RWPE1 (cell line): ENCODE measurements around the gene SETD1B.
A peak's percentile ranks its signal among the peaks of the same experiment; 100 is the strongest.

Source experiments
- CTCF ChIA-PET: fragments of 350-600 bp; sonication (Branson Sonifier 250); formaldehyde crosslinking; extraction: SDS; loops from one replicate; lab custom pipeline; 2021; lab: Yijun Ruan, JAX
- POLR2A ChIA-PET: fragments of 400-600 bp; formaldehyde crosslinking; extraction: SDS; loops from one replicate; lab custom pipeline; 2020; ENCODE audit warnings: antibody characterized with exemption; ENCODE audit not compliant: low non-redundant PET; lab: Yijun Ruan, JAX
- DNase-seq: peaks from one replicate; pipeline ENCODE4 v3.0.0; 2012; ENCODE audit warnings: low spot score
- H3K27ac ChIP-seq: fragments of 450-650 bp; 2 replicates; pipeline ENCODE4 v1.5.1; 2017
- TF ChIP-seq, protein P1 (sequence below): fragments of 450-650 bp; conservative IDR thresholded peaks from 2 replicates; pipeline ENCODE4 v1.5.1; 2017; ENCODE audit warnings: low read depth, mild to moderate bottlenecking

Gene SETD1B

DNA sequence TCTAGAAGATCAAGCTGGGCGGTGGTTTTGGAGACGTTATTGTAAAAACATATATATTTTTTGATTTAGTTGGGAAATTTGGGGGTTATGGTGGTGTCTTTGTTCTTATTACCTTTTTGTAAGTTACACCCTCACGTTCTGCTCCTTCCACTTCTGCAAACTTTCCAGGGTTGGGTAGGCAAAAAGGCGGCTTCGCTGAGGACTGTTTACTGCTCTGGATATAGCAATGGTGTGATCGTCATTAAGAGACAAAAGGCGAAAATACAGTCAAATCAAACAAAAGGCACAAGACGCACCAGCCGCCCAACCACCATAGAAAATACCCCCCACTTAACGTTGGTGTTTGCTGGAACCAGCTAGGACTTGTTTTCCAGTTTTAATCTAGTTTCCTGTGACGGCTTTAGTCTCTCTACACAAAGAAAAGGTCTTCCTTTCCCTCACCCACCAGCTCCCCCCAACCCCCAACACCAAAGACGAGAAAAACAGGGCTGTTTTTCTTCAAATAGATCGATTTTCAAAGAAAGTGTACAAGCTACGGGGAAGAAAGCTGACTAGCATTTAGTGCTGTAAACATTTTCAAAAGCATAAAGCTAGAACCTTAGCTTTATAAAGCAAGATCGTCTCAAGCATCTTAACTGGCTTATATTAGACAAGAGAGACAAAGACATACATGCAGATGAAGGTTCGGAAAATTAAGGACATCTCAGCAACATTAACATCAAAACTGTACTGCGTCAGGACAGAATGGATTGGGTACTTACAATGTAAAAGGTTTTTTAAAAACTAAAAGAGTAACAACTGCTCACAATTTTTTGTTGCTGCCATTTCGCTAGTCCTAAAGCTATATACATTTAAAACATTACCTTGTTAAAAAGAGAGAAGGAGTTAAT, 2.0 kb upstream of the SETD1B start:
- ChIA-PET CTCF (interaction anchor here (0.6 to 3.9 kb wide), 3 partner anchors 7 to 133 kb away, joined by 5 to 22 read pairs (median 17); partner anchors contain the start of gene RHOF), POLR2A (interaction anchor here (1.0 to 1.3 kb wide), 2 partner anchors 10 to 86 kb away, joined by 3 to 4 read pairs; partner anchors contain the start of gene PSMD9)
- no peak for DNase-seq
- TF ChIP-seq, protein P1, sequence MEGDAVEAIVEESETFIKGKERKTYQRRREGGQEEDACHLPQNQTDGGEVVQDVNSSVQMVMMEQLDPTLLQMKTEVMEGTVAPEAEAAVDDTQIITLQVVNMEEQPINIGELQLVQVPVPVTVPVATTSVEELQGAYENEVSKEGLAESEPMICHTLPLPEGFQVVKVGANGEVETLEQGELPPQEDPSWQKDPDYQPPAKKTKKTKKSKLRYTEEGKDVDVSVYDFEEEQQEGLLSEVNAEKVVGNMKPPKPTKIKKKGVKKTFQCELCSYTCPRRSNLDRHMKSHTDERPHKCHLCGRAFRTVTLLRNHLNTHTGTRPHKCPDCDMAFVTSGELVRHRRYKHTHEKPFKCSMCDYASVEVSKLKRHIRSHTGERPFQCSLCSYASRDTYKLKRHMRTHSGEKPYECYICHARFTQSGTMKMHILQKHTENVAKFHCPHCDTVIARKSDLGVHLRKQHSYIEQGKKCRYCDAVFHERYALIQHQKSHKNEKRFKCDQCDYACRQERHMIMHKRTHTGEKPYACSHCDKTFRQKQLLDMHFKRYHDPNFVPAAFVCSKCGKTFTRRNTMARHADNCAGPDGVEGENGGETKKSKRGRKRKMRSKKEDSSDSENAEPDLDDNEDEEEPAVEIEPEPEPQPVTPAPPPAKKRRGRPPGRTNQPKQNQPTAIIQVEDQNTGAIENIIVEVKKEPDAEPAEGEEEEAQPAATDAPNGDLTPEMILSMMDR, result no peak
- H3K27ac ChIP-seq, result peak overlapping the region; percentile 100

DNA sequence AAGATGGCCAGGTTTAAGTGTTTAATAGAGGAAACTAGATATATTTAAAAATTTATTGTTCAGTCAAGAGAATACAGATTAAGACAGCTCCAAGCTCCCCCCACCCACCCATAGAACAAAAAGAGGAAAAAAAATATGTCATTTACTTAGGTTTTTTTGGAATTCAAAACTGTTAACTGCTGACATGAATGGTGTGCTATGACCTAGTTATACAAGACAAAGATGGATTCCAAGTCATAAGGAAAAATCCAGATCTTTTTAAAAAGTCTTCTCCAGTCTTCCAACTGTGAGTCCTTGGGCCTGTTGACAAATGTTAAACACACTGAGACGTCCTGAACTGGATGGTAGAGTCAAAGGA, 1.3 kb upstream of the SETD1B start:
- no peak for DNase-seq
- ChIA-PET CTCF (interaction anchor here (0.6 to 3.9 kb wide), 3 partner anchors 8 to 85 kb away, joined by 3 to 22 read pairs (median 17); partner anchors contain the start of gene RHOF), POLR2A (interaction anchor here (1.0 to 1.3 kb wide), 2 partner anchors 9 to 86 kb away, joined by 3 to 4 read pairs; partner anchors contain the start of gene PSMD9)
- H3K27ac ChIP-seq, result peak overlapping the region; percentile 99
- TF ChIP-seq, protein P1, result no peak

DNA sequence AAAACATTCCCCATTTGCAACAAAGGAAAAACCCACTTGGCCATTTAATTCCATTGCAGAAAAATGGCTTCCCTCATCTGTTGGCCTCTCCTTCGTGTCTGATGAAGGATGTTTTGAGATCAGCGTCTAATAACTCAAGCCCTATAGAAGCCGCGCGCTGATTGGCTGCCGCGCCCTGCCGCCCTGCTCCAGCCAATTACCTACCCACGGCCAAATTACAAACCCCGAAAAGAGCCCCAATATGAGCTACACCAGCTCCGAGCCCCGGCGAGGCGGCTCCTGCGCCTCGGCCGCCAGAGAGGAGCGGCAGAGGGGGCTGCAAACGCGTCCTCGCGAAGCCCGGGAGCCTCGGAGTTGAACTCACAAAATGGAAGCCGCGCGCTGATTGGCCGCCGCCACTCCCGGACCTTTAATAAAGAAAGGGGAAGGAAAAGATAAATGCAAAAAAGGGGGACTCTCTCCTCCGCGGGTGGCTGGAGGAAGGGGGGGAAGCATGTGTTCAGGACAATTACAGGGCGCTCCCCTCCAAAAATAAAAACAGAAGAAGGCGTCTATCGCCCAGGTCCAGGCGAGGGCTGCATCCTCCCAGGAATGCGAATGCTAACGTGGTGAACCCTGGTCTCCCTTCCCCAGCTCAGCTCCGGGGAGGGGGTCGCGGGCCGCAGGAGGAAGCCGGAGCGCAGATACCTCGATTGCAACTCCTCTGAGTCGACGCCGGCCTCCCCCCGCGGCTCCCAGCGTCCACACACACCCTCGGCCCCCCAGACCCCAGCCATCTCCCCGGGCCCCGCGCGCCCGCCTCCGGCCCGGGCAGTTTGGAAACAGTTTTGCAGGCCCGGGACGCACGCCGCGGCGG, 738 bp upstream of the SETD1B start:
- TF ChIP-seq, protein P1, result no peak
- ChIA-PET CTCF (interaction anchor here (0.6 to 3.9 kb wide), 3 partner anchors 8 to 84 kb away, joined by 3 to 22 read pairs (median 17); partner anchors contain the start of gene RHOF), POLR2A (interaction anchor here (1.0 to 1.3 kb wide), 3 partner anchors 9 to 85 kb away, joined by 3 to 4 read pairs (median 3); partner anchors contain the start of gene PSMD9)
- peak overlapping the region; percentile 99 for H3K27ac ChIP-seq
- DNase-seq, result peak; percentile 96

DNA sequence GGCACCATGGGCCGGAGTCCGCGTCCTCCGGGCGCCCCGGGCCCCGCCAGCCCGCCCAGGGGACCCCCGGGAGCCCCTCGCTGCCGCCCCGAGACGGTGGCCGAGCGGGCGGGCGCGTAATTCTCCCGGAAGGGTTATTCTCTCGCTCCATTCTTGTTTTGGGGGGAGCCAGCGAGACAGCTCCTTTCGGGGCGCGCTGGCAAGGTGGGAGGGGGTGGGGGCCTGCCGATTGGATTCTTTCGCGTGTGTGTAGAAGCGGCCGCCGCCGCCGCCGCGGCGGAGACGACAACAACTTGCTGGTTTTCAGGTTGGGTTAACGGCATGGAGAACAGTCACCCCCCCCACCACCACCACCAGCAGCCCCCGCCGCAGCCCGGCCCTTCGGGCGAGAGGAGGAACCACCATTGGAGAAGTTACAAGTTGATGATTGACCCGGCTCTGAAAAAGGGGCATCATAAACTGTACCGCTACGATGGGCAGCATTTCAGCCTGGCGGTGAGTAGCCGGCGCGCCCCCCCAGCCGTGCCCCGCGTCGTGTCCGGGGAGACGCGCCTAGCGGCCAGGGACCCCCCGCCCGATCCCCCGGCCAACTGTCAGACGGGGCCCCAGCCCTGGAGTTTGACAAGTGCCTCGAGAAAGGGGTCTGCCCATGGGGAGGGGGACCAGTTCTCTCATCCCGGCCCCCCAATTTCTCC, 755 bp downstream of the SETD1B start:
- CTCF ChIA-PET, result interaction anchor here (0.7 to 9.2 kb wide), 4 partner anchors 9 to 89 kb away, joined by 3 to 212 read pairs (median 12); partner anchors contain the start of gene RHOF
- POLR2A ChIA-PET, result interaction anchor here (0.7 to 1.0 kb wide), 2 partner anchors 10 to 48 kb away, joined by 3 read pairs; no protein-coding TSS in a partner anchor
- TF ChIP-seq, protein P1, result no peak
- no peak for DNase-seq
- H3K27ac ChIP-seq, result peak overlapping the region; percentile 99

DNA sequence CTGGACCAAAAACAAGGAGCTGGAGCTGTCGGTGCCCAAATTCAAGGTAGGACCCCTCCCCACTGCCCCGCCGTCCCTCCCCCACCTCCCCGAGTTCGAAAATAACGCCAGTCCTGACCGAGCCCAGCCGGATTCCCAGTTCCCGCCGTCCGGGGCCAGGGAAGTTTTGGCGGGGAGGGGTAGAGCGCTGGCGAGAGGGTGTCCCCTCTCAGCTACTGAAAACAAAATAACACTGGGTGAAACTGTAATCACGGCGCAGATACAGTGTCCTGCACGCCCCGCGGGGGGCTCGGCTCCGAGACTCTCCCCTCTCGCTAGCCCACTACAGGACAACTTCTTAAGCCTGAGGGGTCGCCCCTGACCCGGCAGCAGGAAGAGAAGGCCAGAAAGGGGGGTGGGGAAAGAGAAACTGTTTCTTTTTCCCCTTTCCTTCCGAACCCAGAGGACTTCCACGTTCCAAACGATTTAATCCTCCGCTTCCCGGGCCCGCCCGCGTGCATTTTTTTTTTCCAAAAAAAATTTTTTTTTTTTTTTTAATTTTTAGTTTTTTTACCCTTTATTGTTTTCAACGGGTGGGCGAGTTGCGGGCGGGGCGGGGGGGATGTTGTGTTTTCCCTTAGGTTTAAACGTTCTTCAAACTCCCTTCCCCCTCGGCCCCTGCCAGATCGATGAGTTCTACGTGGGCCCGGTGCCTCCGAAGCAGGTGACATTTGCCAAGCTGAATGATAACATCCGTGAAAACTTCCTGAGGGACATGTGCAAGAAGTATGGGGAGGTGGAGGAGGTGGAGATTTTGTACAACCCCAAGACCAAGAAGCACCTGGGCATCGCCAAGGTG, 1.6 kb downstream of the SETD1B start:
- POLR2A ChIA-PET, result interaction anchor here (1.0 kb wide), 1 partner anchor 11 kb away, joined by 5 read pairs; no protein-coding TSS in a partner anchor
- CTCF ChIA-PET, result interaction anchor here (0.7 to 9.2 kb wide), 3 partner anchors 9 to 88 kb away, joined by 3 to 212 read pairs (median 3); partner anchors contain the start of gene RHOF
- TF ChIP-seq, protein P1, result no peak
- H3K27ac ChIP-seq, result peak overlapping the region; percentile 99
- no peak for DNase-seq
